ENCODE results near the gene CACNA1G. TPM values are rescaled to one million over a fixed set of nuclear protein-coding genes. Genes with fewer than 3 reads are reported as not detected.

CACNA1G gene
- total and polyA plus RNA-seq, 2 experiments from 2014 or later: 19.0 to 46.1 TPM

DNA sequence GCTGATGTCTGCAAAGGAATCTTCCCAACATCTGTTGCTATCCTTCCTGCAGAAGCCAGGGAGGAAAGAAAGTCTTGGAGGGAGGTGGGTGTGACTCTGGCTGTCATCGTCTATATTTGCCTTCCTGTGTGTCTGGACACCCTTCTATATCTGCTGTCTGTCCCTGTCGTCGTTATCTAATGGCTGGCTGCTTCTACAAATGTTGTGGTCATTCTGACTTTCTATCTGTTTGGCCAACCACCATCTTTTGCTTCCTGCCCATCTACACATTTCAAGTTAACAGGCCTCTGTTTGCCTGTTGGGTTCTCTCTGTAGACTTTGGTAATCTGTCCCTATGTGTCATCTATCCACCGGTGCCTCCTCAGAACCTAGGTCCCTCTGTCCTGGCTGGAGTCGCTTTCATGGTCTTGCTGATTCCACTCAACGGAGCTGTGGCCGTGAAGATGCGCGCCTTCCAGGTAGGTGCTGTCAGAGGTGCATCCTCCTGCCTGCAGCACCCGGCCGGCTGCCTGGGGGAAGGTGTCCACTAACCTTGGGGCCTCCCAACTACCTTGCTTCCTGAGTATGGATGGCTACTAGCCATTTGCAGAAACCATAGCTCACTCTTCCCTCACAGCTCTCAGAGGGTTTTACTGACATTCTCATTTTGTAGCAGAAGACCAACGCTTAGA is 104.4 kb downstream of the CACNA1G start:
- Histone ChIP-seq H3K4me3 (no peak overlapping the region), H3K36me3 (no peaks in the 10 kb centered on the region), H3K27me3 (no peaks in the 10 kb centered on the region), H3K4me1 (ENCODE audit: low read depth) (peaks cover 8% of the 10 kb centered on the region), H3K27ac (no peak overlapping the region), H3K9me3 (ENCODE audit: low read depth) (no peaks in the 10 kb centered on the region)
- TF ChIP-seq, protein P1, sequence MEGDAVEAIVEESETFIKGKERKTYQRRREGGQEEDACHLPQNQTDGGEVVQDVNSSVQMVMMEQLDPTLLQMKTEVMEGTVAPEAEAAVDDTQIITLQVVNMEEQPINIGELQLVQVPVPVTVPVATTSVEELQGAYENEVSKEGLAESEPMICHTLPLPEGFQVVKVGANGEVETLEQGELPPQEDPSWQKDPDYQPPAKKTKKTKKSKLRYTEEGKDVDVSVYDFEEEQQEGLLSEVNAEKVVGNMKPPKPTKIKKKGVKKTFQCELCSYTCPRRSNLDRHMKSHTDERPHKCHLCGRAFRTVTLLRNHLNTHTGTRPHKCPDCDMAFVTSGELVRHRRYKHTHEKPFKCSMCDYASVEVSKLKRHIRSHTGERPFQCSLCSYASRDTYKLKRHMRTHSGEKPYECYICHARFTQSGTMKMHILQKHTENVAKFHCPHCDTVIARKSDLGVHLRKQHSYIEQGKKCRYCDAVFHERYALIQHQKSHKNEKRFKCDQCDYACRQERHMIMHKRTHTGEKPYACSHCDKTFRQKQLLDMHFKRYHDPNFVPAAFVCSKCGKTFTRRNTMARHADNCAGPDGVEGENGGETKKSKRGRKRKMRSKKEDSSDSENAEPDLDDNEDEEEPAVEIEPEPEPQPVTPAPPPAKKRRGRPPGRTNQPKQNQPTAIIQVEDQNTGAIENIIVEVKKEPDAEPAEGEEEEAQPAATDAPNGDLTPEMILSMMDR (IDR thresholded peaks at IDR 0.05; ENCODE audit: low read depth, low read length): no peak
- DNase-seq (ENCODE audit: low read depth in 1 of 2, low spot score in 1 of 2): no peak

DNA sequence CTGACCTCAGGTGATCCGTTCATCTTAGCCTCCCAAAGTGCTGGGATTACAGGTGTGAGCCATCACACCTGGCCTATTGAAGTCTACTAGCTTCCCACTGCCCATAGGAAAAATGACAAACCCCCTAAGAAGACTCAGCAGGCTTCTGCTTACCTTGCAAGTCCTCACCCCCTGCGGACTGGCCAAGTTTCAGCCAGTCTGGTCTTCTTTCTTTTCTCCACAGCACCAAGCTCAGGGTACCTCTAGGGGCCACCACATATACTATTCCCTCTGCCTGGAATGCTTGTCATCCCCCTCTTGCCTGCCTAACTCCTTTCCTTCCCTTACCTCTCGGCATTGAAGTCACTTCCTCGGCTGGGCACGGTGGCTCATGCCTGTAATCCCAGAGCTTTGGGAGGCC is 105.3 kb downstream of the CACNA1G start:
- TF ChIP-seq, protein P1 (IDR thresholded peaks at IDR 0.05; ENCODE audit: low read depth, low read length): no peak
- Histone ChIP-seq H3K27ac (no peak overlapping the region), H3K9me3 (ENCODE audit: low read depth) (no peaks in the 10 kb centered on the region), H3K4me3 (no peak overlapping the region), H3K36me3 (no peaks in the 10 kb centered on the region), H3K4me1 (ENCODE audit: low read depth) (peaks cover 8% of the 10 kb centered on the region), H3K27me3 (no peaks in the 10 kb centered on the region)
- DNase-seq (ENCODE audit: low read depth in 1 of 2, low spot score in 1 of 2): no peak

DNA sequence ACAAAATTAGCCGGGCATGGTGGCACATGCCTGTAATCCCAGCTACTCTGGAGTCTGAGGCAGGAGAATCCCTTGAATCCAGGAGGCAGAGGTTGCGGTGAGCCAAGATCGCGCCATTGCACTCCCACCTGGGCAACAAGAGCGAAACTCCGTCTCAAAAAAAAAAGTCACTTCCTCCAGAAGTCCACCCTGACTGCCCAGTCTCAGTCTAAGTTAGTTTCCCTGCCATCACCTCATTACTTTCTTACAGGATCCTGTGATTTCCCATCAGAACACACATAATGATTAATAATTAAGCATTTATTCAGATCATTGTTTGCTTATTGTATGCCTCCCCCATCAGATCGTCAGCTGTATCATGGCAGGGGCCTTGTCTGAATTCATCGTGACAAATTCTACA is 105.8 kb downstream of the CACNA1G start:
- Histone ChIP-seq H3K27ac (no peak overlapping the region), H3K27me3 (no peaks in the 10 kb centered on the region), H3K4me3 (no peak overlapping the region), H3K4me1 (ENCODE audit: low read depth) (peaks cover 5% of the 10 kb centered on the region), H3K9me3 (ENCODE audit: low read depth) (no peaks in the 10 kb centered on the region), H3K36me3 (no peaks in the 10 kb centered on the region)
- TF ChIP-seq, protein P1 (IDR thresholded peaks at IDR 0.05; ENCODE audit: low read depth, low read length): no peak
- DNase-seq (ENCODE audit: low read depth in 1 of 2, low spot score in 1 of 2): no peak

DNA sequence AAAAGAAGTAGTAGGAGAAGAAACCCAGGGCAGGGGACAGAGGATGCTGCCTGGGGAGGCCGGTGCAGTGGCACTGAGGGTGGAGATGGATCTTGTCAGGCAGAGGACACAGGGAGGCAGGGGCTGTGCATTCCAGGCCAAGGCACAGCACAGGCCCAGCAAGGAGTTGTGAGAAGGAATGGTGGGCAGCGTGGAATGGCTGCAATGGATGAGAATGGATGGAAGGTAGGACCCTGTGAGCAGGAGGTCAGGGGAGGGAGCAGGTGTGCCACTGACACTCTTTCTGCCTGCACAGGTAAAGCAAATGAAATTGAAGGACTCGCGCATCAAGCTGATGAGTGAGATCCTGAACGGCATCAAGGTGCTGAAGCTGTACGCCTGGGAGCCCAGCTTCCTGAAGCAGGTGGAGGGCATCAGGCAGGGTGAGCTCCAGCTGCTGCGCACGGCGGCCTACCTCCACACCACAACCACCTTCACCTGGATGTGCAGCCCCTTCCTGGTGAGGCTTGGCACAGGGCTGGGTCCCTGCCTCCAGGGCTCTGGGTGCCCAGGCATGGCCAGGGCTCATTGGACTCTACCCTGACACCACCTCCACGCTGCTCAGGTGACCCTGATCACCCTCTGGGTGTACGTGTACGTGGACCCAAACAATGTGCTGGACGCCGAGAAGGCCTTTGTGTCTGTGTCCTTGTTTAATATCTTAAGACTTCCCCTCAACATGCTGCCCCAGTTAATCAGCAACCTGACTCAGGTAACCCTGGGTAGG is 106.9 kb downstream of the CACNA1G start:
- Histone ChIP-seq H3K36me3 (no peaks in the 10 kb centered on the region), H3K27me3 (no peaks in the 10 kb centered on the region), H3K27ac (no peak overlapping the region), H3K4me3 (no peak overlapping the region), H3K9me3 (ENCODE audit: low read depth) (no peaks in the 10 kb centered on the region), H3K4me1 (ENCODE audit: low read depth) (no peaks in the 10 kb centered on the region)
- DNase-seq (ENCODE audit: low read depth in 1 of 2, low spot score in 1 of 2): no peak
- TF ChIP-seq, protein P1 (IDR thresholded peaks at IDR 0.05; ENCODE audit: low read depth, low read length): no peak

DNA sequence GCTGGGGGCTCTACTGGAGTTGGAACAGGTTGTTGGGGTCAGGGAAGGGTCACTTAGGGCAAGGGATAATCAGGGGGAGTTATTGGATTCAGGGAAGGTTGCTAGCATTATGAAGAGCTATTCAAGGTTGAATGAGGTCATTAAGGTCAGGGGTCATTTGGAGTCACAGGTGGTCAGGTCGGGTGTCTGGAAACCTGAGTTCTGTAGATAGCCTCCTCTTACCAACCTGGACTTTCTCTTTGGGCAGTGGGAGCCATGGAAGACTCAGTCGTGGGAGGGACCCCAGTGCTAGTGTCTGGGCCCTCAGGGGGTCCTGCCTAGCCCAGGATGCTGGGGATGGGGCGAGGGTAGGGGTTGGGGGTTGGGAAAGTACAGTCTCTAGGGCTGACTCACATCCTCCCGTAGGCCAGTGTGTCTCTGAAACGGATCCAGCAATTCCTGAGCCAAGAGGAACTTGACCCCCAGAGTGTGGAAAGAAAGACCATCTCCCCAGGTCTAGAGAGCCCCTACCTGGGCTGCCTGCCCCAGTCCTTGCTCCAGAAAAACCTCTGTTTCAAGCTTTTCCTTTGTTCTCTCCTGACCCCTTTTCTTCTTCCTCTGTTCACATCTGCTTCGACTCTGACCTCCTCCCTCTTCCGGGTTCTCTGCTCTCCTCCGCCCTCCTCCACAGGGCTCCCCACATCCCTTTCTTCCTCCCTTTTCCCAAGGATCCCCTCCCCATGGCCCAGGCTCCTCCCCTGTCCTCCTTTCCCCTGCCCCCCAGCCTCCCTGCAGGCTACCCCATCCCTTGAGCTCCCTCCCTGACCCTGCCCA is 107.7 kb downstream of the CACNA1G start:
- peak in 1 of 2 donors; percentile 65 for DNase-seq (ENCODE audit: low read depth in 1 of 2, low spot score in 1 of 2)
- Histone ChIP-seq H3K4me1 (ENCODE audit: low read depth) (no peaks in the 10 kb centered on the region), H3K27ac (no peak overlapping the region)

More for the DNA sequence above, 107.7 kb downstream of the CACNA1G start:
- Histone ChIP-seq H3K4me3 (no peak overlapping the region), H3K27me3 (no peaks in the 10 kb centered on the region), H3K36me3 (no peaks in the 10 kb centered on the region), H3K9me3 (ENCODE audit: low read depth) (no peaks in the 10 kb centered on the region)
- TF ChIP-seq, protein P1 (IDR thresholded peaks at IDR 0.05; ENCODE audit: low read depth, low read length): no peak

Measured in cardiac muscle cell (in vitro differentiated cells and primary cell).